OCI-LY7 (cell line): ENCODE data around the gene DNAAF3.

ENCODE experiments used
- EZH2phosphoT487 ChIP-seq: fragments of 200-600 bp; sonication (generic); IDR thresholded peaks from 2 replicates; pipeline ENCODE4 v1.6.1; 2018; ENCODE audit warnings: low read depth, borderline replicate concordance, mild to moderate bottlenecking, mixed run types, antibody characterized with exemption, low read length, moderate library complexity, mixed read lengths
- TF ChIP-seq, protein P1 (sequence below): fragments of 200-600 bp; sonication (generic); conservative IDR thresholded peaks from 2 replicates; pipeline ENCODE4 v1.5.1; 2014; ENCODE audit warnings: mild to moderate bottlenecking, antibody characterized with exemption, low read length, moderate library complexity, mixed read lengths

DNA sequence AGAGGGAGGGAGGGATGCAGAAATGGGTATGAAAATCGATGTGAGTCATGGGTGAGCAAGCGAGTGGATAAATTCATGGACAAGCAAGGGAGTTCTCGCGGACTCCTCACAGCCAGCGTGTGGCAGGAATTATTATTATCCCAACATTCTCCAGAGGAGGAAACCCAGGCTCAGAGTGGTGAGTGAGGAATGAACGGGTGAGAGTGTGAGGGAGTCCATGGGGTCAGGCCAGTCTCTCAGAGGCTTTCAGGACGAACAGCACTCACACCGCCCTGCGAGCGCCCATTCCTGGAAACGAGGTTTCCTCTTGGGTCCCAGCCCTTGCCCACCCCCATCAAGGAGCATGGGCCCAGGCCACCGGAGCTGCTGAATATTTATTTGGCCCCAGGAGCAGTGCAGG lies 6.3 kb upstream of the DNAAF3 start:
- TF ChIP-seq, protein P1, sequence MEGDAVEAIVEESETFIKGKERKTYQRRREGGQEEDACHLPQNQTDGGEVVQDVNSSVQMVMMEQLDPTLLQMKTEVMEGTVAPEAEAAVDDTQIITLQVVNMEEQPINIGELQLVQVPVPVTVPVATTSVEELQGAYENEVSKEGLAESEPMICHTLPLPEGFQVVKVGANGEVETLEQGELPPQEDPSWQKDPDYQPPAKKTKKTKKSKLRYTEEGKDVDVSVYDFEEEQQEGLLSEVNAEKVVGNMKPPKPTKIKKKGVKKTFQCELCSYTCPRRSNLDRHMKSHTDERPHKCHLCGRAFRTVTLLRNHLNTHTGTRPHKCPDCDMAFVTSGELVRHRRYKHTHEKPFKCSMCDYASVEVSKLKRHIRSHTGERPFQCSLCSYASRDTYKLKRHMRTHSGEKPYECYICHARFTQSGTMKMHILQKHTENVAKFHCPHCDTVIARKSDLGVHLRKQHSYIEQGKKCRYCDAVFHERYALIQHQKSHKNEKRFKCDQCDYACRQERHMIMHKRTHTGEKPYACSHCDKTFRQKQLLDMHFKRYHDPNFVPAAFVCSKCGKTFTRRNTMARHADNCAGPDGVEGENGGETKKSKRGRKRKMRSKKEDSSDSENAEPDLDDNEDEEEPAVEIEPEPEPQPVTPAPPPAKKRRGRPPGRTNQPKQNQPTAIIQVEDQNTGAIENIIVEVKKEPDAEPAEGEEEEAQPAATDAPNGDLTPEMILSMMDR: no peak
- no peak for TF ChIP-seq EZH2phosphoT487
